WTC11 (cell line): ENCODE measurements around the gene PTGES2. TPM values are rescaled to one million over a fixed set of nuclear protein-coding genes. Genes with fewer than 3 reads are reported as not detected.
"Not testable (repeated sequence)": the region's sequence is repeated elsewhere in the genome, so short reads cannot be mapped to it uniquely, and the experiment has no call there.

Experiments
- ATAC-seq: fragments of 200-7000 bp; cut with Tn5 transposase; 2 replicates; pipeline ENCODE4 v1.10.0; 2021; ENCODE audit warnings: mild to moderate bottlenecking, moderate library complexity
- CTCF ChIA-PET: fragments of 300-600 bp; sonication (Branson Sonifier 250); formaldehyde crosslinking; loops from one replicate; lab custom pipeline; 2021; ENCODE audit warnings: antibody characterized with exemption; lab: Charles Lee
- POLR2A ChIA-PET: fragments of 350-600 bp; sonication (Branson Sonifier 250); formaldehyde crosslinking; loops from one replicate; lab custom pipeline; 2021; ENCODE audit warnings: antibody characterized with exemption; lab: Charles Lee
- DNase-seq: peaks from one replicate; pipeline ENCODE4 v3.0.0; 2021; ENCODE audit warnings: low spot score
- H3K27ac Mint-ChIP-seq: 2 replicates; pipeline ENCODE4 v1.8.0; 2021; ENCODE audit warnings: mixed read lengths
- H3K27me3 Mint-ChIP-seq: 2 replicates; pipeline ENCODE4 v1.8.0; 2021; ENCODE audit warnings: low read depth, mild to moderate bottlenecking, moderate library complexity, mixed read lengths
- H3K36me3 Mint-ChIP-seq: 2 replicates; pipeline ENCODE4 v1.8.0; 2021; ENCODE audit warnings: mixed read lengths
- H3K4me1 Mint-ChIP-seq: 2 replicates; pipeline ENCODE4 v1.8.0; 2022; ENCODE audit warnings: mixed read lengths
- H3K4me3 Mint-ChIP-seq: 2 replicates; pipeline ENCODE4 v1.8.0; 2021; ENCODE audit warnings: mild to moderate bottlenecking, moderate library complexity, mixed read lengths
- H3K9me3 Mint-ChIP-seq: 2 replicates; pipeline ENCODE4 v1.8.0; 2021; ENCODE audit warnings: mixed read lengths
- CREM ChIP-seq: sonication (generic); formaldehyde crosslinking; IDR thresholded peaks from 2 replicates; pipeline ENCODE4 v1.8.1; 2022; ENCODE audit warnings: mild to moderate bottlenecking, missing genetic modification reagents, moderate library complexity
- ELF4 ChIP-seq: sonication (generic); formaldehyde crosslinking; IDR thresholded peaks from 2 replicates; pipeline ENCODE4 v1.8.1; 2022; ENCODE audit warnings: low read depth, mild to moderate bottlenecking, moderate library complexity, missing genetic modification reagents
- GRHL2 ChIP-seq: fragments of 250-450 bp; sonication (Bioruptor Pico); IDR thresholded peaks from 2 replicates; pipeline ENCODE4 v1.8.0; 2022; ENCODE audit warnings: mild to moderate bottlenecking, moderate library complexity; ENCODE audit not compliant: insufficient replicate concordance, severe bottlenecking
- IRF2 ChIP-seq: sonication (generic); formaldehyde crosslinking; IDR thresholded peaks from 2 replicates; pipeline ENCODE4 v1.8.0; 2022; ENCODE audit warnings: low read depth, missing genetic modification reagents, borderline replicate concordance
- MYBL2 ChIP-seq: sonication (generic); formaldehyde crosslinking; IDR thresholded peaks from 2 replicates; pipeline ENCODE4 v1.8.1; 2023; ENCODE audit warnings: mild to moderate bottlenecking, moderate library complexity, missing genetic modification reagents
- NFE2L1 ChIP-seq: sonication (generic); formaldehyde crosslinking; IDR thresholded peaks from 2 replicates; pipeline ENCODE4 v1.8.1; 2023; ENCODE audit warnings: missing genetic modification reagents
- PRDM15 ChIP-seq: sonication (generic); formaldehyde crosslinking; IDR thresholded peaks from 2 replicates; pipeline ENCODE4 v1.8.0; 2022; ENCODE audit warnings: missing genetic modification reagents
- RELA ChIP-seq: sonication (generic); formaldehyde crosslinking; IDR thresholded peaks from 2 replicates; pipeline ENCODE4 v1.8.1; 2022; ENCODE audit warnings: missing genetic modification reagents, mild to moderate bottlenecking, borderline replicate concordance
- SOX15 ChIP-seq: fragments of 250-450 bp; sonication (Bioruptor Pico); IDR thresholded peaks from 2 replicates; pipeline ENCODE4 v1.9.0; 2021; ENCODE audit warnings: mild to moderate bottlenecking
- ZNF317 ChIP-seq: sonication (generic); formaldehyde crosslinking; IDR thresholded peaks from 2 replicates; pipeline ENCODE4 v1.8.1; 2023; ENCODE audit warnings: low read depth, mild to moderate bottlenecking, moderate library complexity, missing genetic modification reagents, borderline replicate concordance
- ZNF425 ChIP-seq: fragments of 250-450 bp; sonication (Bioruptor Pico); conservative IDR thresholded peaks from 2 replicates; pipeline ENCODE4 v1.9.0; 2021; ENCODE audit warnings: mild to moderate bottlenecking
- total RNA-seq: library from RNA; stranded (reverse); gene quantifications from 3 replicates; pipeline ENCODE4 v1.2.3, GENCODE V29; 2021
- TF ChIP-seq, protein P1 (sequence below): fragments of 200-600 bp; IDR thresholded peaks from 2 replicates; pipeline ENCODE4 v1.8.0; 2022; ENCODE audit warnings: antibody characterized with exemption
- TF ChIP-seq, protein P2 (sequence below): sonication (generic); formaldehyde crosslinking; IDR thresholded peaks from 2 replicates; pipeline ENCODE4 v1.8.0; 2023; ENCODE audit warnings: missing genetic modification reagents
- TF ChIP-seq, protein P3 (sequence below): sonication (generic); formaldehyde crosslinking; IDR thresholded peaks from 2 replicates; pipeline ENCODE4 v1.8.1; 2022; ENCODE audit warnings: missing genetic modification reagents, borderline replicate concordance
- TF ChIP-seq, protein P4 (sequence below): fragments of 250-450 bp; sonication (Bioruptor Pico); IDR thresholded peaks from 2 replicates; pipeline ENCODE4 v1.9.0; 2021; ENCODE audit warnings: mild to moderate bottlenecking
- TF ChIP-seq, protein P5 (sequence below): sonication (generic); formaldehyde crosslinking; IDR thresholded peaks from 2 replicates; pipeline ENCODE4 v1.8.0; 2022; ENCODE audit warnings: mild to moderate bottlenecking, missing genetic modification reagents
- TF ChIP-seq, protein P6 (sequence below): sonication (generic); formaldehyde crosslinking; IDR thresholded peaks from 2 replicates; pipeline ENCODE4 v1.8.1; 2022; ENCODE audit warnings: low read depth, mild to moderate bottlenecking, moderate library complexity, missing genetic modification reagents, borderline replicate concordance

PTGES2 gene
- total RNA-seq, 1 experiment from 2014 or later = 118 TPM

- TF ChIP-seq, protein P1, sequence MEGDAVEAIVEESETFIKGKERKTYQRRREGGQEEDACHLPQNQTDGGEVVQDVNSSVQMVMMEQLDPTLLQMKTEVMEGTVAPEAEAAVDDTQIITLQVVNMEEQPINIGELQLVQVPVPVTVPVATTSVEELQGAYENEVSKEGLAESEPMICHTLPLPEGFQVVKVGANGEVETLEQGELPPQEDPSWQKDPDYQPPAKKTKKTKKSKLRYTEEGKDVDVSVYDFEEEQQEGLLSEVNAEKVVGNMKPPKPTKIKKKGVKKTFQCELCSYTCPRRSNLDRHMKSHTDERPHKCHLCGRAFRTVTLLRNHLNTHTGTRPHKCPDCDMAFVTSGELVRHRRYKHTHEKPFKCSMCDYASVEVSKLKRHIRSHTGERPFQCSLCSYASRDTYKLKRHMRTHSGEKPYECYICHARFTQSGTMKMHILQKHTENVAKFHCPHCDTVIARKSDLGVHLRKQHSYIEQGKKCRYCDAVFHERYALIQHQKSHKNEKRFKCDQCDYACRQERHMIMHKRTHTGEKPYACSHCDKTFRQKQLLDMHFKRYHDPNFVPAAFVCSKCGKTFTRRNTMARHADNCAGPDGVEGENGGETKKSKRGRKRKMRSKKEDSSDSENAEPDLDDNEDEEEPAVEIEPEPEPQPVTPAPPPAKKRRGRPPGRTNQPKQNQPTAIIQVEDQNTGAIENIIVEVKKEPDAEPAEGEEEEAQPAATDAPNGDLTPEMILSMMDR = 0 out of 2 replicates have a peak, but pooled peaks have one; percentile 29
- TF ChIP-seq, all 79 proteins: peak for 1; not testable (repeated sequence) for 78
- ATAC-seq, H3K27ac Mint-ChIP-seq, H3K36me3 Mint-ChIP-seq, POLR2A ChIA-PET, H3K4me3 Mint-ChIP-seq: not testable (repeated sequence)
- Mint-ChIP-seq H3K4me1 (peaks cover 17% of the 10 kb centered on the region), H3K27me3 (peaks cover 36% of the 10 kb centered on the region), H3K9me3 (peaks cover 18% of the 10 kb centered on the region)
- CTCF ChIA-PET = interaction anchor here (0.8 to 3.0 kb wide), 4 partner anchors 12 to 22 kb away, joined by 3 to 53 read pairs (median 6); no protein-coding TSS in a partner anchor
- peak; percentile 80 for DNase-seq
Observed at GRCh38 chr9:128129976-128130590, 2.6 kb upstream of the PTGES2 start.

DNA sequence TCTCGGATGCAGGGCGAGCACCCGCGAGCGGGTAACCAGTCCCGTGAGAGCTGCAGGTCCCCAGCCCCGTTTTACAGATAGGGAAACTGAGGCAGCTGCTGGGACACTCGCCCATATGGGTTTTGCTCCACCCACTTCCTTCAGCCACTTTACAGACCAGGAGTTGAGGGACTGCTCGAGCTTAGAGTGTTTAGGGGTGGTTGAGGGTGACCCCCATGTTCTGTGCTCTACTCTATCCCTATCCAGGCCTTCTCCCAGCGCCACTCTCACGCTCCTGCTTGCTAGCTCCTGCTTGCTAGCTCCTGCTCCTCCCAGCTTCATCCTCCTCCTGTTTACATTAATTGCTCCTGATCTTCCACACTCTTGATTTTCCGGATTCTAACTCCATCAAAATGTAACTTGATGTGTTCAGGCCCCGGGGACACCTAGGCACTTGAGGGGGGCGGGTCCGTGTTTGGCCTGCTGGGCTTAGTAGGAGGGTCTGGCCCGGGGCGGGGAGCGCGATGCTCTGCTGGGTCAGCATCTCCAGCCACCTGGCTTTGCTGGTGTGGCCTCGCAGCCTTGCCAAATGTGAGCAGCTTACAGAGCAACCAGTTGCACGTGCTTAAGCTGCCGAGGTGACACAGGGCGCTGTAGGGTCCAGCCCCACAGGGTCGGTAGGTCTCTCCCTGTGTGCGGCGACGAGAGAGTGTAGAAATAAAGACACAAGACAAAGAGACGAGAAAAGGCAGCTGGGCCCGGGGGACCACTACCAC lies 1.5 kb upstream of the PTGES2 start:
- Mint-ChIP-seq H3K36me3 (peaks cover 9% of the 10 kb centered on the region; the same call in 1 of the 2 replicates), H3K9me3 (peaks cover 12% of the 10 kb centered on the region), H3K4me3 (peak overlapping the region; percentile 94), H3K4me1 (peaks cover 17% of the 10 kb centered on the region)
- POLR2A ChIA-PET = interaction anchor here (0.8 to 0.9 kb wide), 2 partner anchors 31 to 70 kb away, joined by 3 to 4 read pairs; partner anchors contain the start of gene BBLN
- TF ChIP-seq, protein P2, sequence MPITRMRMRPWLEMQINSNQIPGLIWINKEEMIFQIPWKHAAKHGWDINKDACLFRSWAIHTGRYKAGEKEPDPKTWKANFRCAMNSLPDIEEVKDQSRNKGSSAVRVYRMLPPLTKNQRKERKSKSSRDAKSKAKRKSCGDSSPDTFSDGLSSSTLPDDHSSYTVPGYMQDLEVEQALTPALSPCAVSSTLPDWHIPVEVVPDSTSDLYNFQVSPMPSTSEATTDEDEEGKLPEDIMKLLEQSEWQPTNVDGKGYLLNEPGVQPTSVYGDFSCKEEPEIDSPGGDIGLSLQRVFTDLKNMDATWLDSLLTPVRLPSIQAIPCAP (CRISPR knock-in tag) = no peak
- TF ChIP-seq, protein P3, sequence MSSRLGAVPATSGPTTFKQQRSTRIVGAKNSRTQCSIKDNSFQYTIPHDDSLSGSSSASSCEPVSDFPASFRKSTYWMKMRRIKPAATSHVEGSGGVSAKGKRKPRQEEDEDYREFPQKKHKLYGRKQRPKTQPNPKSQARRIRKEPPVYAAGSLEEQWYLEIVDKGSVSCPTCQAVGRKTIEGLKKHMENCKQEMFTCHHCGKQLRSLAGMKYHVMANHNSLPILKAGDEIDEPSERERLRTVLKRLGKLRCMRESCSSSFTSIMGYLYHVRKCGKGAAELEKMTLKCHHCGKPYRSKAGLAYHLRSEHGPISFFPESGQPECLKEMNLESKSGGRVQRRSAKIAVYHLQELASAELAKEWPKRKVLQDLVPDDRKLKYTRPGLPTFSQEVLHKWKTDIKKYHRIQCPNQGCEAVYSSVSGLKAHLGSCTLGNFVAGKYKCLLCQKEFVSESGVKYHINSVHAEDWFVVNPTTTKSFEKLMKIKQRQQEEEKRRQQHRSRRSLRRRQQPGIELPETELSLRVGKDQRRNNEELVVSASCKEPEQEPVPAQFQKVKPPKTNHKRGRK = no peak
- TF ChIP-seq, protein P4, sequence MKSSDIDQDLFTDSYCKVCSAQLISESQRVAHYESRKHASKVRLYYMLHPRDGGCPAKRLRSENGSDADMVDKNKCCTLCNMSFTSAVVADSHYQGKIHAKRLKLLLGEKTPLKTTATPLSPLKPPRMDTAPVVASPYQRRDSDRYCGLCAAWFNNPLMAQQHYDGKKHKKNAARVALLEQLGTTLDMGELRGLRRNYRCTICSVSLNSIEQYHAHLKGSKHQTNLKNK = no peak
- TF ChIP-seq CREM (CRISPR knock-in tag) (no peak), ZNF317 (CRISPR knock-in tag) (no peak), GRHL2 (CRISPR knock-in tag) (no peak), MYBL2 (no peak), ZNF425 (CRISPR knock-in tag) (no peak), RELA (CRISPR knock-in tag) (no peak), SOX15 (no peak), IRF2 (CRISPR knock-in tag) (no peak), PRDM15 (CRISPR knock-in tag) (no peak), NFE2L1 (CRISPR knock-in tag) (no peak), ELF4 (CRISPR knock-in tag) (no peak)
- TF ChIP-seq, protein P5, sequence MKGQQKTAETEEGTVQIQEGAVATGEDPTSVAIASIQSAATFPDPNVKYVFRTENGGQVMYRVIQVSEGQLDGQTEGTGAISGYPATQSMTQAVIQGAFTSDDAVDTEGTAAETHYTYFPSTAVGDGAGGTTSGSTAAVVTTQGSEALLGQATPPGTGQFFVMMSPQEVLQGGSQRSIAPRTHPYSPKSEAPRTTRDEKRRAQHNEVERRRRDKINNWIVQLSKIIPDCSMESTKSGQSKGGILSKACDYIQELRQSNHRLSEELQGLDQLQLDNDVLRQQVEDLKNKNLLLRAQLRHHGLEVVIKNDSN (CRISPR knock-in tag) = no peak
- TF ChIP-seq, protein P6, sequence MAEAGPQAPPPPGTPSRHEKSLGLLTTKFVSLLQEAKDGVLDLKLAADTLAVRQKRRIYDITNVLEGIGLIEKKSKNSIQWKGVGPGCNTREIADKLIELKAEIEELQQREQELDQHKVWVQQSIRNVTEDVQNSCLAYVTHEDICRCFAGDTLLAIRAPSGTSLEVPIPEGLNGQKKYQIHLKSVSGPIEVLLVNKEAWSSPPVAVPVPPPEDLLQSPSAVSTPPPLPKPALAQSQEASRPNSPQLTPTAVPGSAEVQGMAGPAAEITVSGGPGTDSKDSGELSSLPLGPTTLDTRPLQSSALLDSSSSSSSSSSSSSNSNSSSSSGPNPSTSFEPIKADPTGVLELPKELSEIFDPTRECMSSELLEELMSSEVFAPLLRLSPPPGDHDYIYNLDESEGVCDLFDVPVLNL (CRISPR knock-in tag) = no peak
- TF ChIP-seq, all 79 proteins: peak for 0
- H3K27ac Mint-ChIP-seq = no peak overlapping the region
- ATAC-seq = no peak
- peaks cover 27% of the 10 kb centered on the region for H3K27me3 Mint-ChIP-seq
- CTCF ChIA-PET = interaction anchor here (0.6 to 3.0 kb wide), 17 partner anchors 8 to 233 kb away, joined by 3 to 53 read pairs (median 3); partner anchors contain the start of genes BBLN and CIZ1
- DNase-seq = no peak
